HUES6 (cell line): Measurements from ENCODE around the gene SLC25A12.
"Not testable (repeated sequence)": the region's sequence is repeated elsewhere in the genome, so short reads cannot be mapped to it uniquely, and the experiment has no call there.

Experiments
- H3K27ac ChIP-seq: 2 replicates; pipeline ENCODE4 v1.7.0; 2013; ENCODE audit warnings: low read depth, mild to moderate bottlenecking, low read length, inconsistent platforms
- H3K27me3 ChIP-seq: 2 replicates; pipeline ENCODE4 v1.6.1; 2013; ENCODE audit warnings: low read length; ENCODE audit not compliant: control insufficient read depth, insufficient read depth
- H3K36me3 ChIP-seq: 2 replicates; pipeline ENCODE4 v1.6.1; 2013; ENCODE audit warnings: low read length; ENCODE audit not compliant: control insufficient read depth, insufficient read depth
- H3K4me1 ChIP-seq: 2 replicates; pipeline ENCODE4 v1.6.1; 2013; ENCODE audit warnings: low read length; ENCODE audit not compliant: control insufficient read depth, insufficient read depth
- H3K4me3 ChIP-seq: 2 replicates; pipeline ENCODE4 v1.5.1; 2013; ENCODE audit warnings: low read depth, low read length
- H3K9ac ChIP-seq: one replicate; pipeline ENCODE4 v1.6.1; 2013; ENCODE audit warnings: mild to moderate bottlenecking, low read length
- H3K9me3 ChIP-seq: 2 replicates; pipeline ENCODE4 v1.6.1; 2013; ENCODE audit warnings: low read depth, low read length; ENCODE audit not compliant: control insufficient read depth, insufficient read depth

The SLC25A12 gene

GRCh38 chr2:171822525-171823322 lies 71.3 kb downstream of the SLC25A12 start:
- Histone ChIP-seq H3K36me3 (peaks cover 4% of the 10 kb centered on the region), H3K27ac (no peak overlapping the region), H3K4me3 (no peak overlapping the region), H3K9ac (no peak overlapping the region), H3K4me1 (no peaks in the 10 kb centered on the region), H3K27me3 (no peaks in the 10 kb centered on the region), H3K9me3 (0 out of 2 replicates have a peak, but pooled peaks cover 4% of the 10 kb centered on the region)

GRCh38 chr2:171819453-171819852 lies 74.6 kb downstream of the SLC25A12 start:
- Histone ChIP-seq H3K27me3 (no peaks in the 10 kb centered on the region), H3K27ac (no peak overlapping the region), H3K9me3 (no peaks in the 10 kb centered on the region), H3K4me3 (no peak overlapping the region), H3K36me3 (no peaks in the 10 kb centered on the region), H3K9ac (no peak overlapping the region), H3K4me1 (no peaks in the 10 kb centered on the region)

GRCh38 chr2:171814883-171815282 lies 79.2 kb downstream of the SLC25A12 start:
- no peaks in the 10 kb centered on the region for H3K9me3 ChIP-seq
- H3K4me3 ChIP-seq, result no peak overlapping the region
- no peak overlapping the region for H3K27ac ChIP-seq
- no peaks in the 10 kb centered on the region for H3K4me1 ChIP-seq
- H3K27me3 ChIP-seq, result no peaks in the 10 kb centered on the region
- H3K36me3 ChIP-seq, result no peaks in the 10 kb centered on the region
- no peak overlapping the region for H3K9ac ChIP-seq

- no peaks in the 10 kb centered on the region for H3K9me3 ChIP-seq
- no peaks in the 10 kb centered on the region for H3K36me3 ChIP-seq
- H3K4me1 ChIP-seq, result no peaks in the 10 kb centered on the region
- H3K27ac ChIP-seq, result no peak overlapping the region
- H3K4me3 ChIP-seq, result no peak overlapping the region
- no peaks in the 10 kb centered on the region for H3K27me3 ChIP-seq
- H3K9ac ChIP-seq, result no peak overlapping the region
These were observed 79.9 kb downstream of the SLC25A12 start for GRCh38 chr2:171814174-171814573.

- H3K4me1 ChIP-seq, result no peaks in the 10 kb centered on the region
- no peaks in the 10 kb centered on the region for H3K36me3 ChIP-seq
- H3K4me3 ChIP-seq, result no peak overlapping the region
- H3K9me3 ChIP-seq, result no peaks in the 10 kb centered on the region
- H3K27me3 ChIP-seq, result no peaks in the 10 kb centered on the region
- no peak overlapping the region for H3K9ac ChIP-seq
- no peak overlapping the region for H3K27ac ChIP-seq
These were observed 80.3 kb downstream of the SLC25A12 start for GRCh38 chr2:171813729-171814128.

- no peaks in the 10 kb centered on the region for H3K36me3 ChIP-seq
- H3K4me1 ChIP-seq, result no peaks in the 10 kb centered on the region
- no peaks in the 10 kb centered on the region for H3K9me3 ChIP-seq
- no peak overlapping the region for H3K9ac ChIP-seq
- no peak overlapping the region for H3K4me3 ChIP-seq
- no peak overlapping the region for H3K27ac ChIP-seq
- no peaks in the 10 kb centered on the region for H3K27me3 ChIP-seq
These were observed 80.9 kb downstream of the SLC25A12 start for GRCh38 chr2:171813126-171813525.

- Histone ChIP-seq H3K36me3 (no peaks in the 10 kb centered on the region), H3K9me3 (no peaks in the 10 kb centered on the region), H3K9ac (no peak overlapping the region), H3K4me1 (no peaks in the 10 kb centered on the region), H3K4me3 (no peak overlapping the region), H3K27ac (no peak overlapping the region), H3K27me3 (no peaks in the 10 kb centered on the region)
These were observed 82.8 kb downstream of the SLC25A12 start for GRCh38 chr2:171811245-171811628.

GRCh38 chr2:171810422-171811244 lies 83.4 kb downstream of the SLC25A12 start:
- Histone ChIP-seq H3K36me3 (no peaks in the 10 kb centered on the region; the same call in 1 of the 2 replicates), H3K9ac (no peak overlapping the region), H3K27me3 (no peaks in the 10 kb centered on the region), H3K27ac (no peak overlapping the region), H3K9me3 (no peaks in the 10 kb centered on the region), H3K4me1 (no peaks in the 10 kb centered on the region), H3K4me3 (no peak overlapping the region)

GRCh38 chr2:171808885-171809284 lies 85.2 kb downstream of the SLC25A12 start:
- H3K4me3 ChIP-seq, H3K9me3 ChIP-seq, H3K27ac ChIP-seq, H3K36me3 ChIP-seq, H3K27me3 ChIP-seq, H3K4me1 ChIP-seq, H3K9ac ChIP-seq: not testable (repeated sequence)

GRCh38 chr2:171807831-171808393 lies 86.1 kb downstream of the SLC25A12 start:
- Histone ChIP-seq H3K9me3 (no peaks in the 10 kb centered on the region), H3K36me3 (no peaks in the 10 kb centered on the region; the same call in 1 of the 2 replicates), H3K27ac (no peak overlapping the region), H3K9ac (no peak overlapping the region), H3K27me3 (no peaks in the 10 kb centered on the region), H3K4me1 (no peaks in the 10 kb centered on the region), H3K4me3 (no peak overlapping the region)

GRCh38 chr2:171807119-171807518 lies 86.9 kb downstream of the SLC25A12 start:
- Histone ChIP-seq H3K27ac (no peak overlapping the region), H3K9ac (no peak overlapping the region), H3K4me3 (no peak overlapping the region), H3K36me3 (no peaks in the 10 kb centered on the region; the same call in 1 of the 2 replicates), H3K9me3 (no peaks in the 10 kb centered on the region), H3K27me3 (no peaks in the 10 kb centered on the region), H3K4me1 (no peaks in the 10 kb centered on the region)
